ENCODE results near the gene PRKAG1. TPM values are rescaled to one million over a fixed set of nuclear protein-coding genes. Genes with fewer than 3 reads are reported as not detected.

PRKAG1 gene
- total and polyA plus RNA-seq, 10 of the 15 experiments (the other 5 are each of a cell fraction or from before 2014, with no cell fraction given) = 44.5 to 91.6 (median 60.9) TPM

DNA sequence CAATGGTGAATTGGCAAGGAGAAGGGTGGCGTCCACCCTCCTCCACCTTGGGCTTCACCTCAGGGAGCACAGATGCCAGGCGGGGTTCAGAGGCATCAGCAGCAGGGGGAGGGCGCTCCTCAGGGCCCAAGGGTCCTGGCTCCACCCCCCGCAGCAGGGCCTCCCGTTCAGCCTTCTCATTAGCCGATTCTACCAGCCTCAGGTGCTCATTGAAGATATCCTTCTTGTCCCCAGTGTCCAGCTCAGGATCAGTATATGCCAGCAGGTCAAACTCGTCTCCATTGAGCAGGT lies 19.3 kb upstream of the PRKAG1 start:
- TF ChIP-seq TARDBP (IDR thresholded peaks at IDR 0.05; ENCODE audit: borderline replicate concordance) = no peak
- no peak for TF ChIP-seq BCL11A (IDR thresholded peaks at IDR 0.05; ENCODE audit: low read depth, low read length)
- no peak for TF ChIP-seq NFYB (IDR thresholded peaks at IDR 0.05; ENCODE audit: insufficient read depth, low read depth, low read length)
- no peak for TF ChIP-seq ESRRA (IDR thresholded peaks at IDR 0.05; ENCODE audit: low read length)
- TF ChIP-seq BRCA1 (IDR thresholded peaks at IDR 0.05; ENCODE audit: low read depth, low read length) = no peak
- no peak for TF ChIP-seq WRNIP1 (IDR thresholded peaks at IDR 0.05; ENCODE audit: borderline replicate concordance, low read depth, low read length)
- no peak for TF ChIP-seq EED (IDR thresholded peaks at IDR 0.05; ENCODE audit: low read depth)
- no peak for TF ChIP-seq E4F1 (IDR thresholded peaks at IDR 0.05; ENCODE audit: borderline replicate concordance, partially characterized antibody)
- TF ChIP-seq, protein P1, sequence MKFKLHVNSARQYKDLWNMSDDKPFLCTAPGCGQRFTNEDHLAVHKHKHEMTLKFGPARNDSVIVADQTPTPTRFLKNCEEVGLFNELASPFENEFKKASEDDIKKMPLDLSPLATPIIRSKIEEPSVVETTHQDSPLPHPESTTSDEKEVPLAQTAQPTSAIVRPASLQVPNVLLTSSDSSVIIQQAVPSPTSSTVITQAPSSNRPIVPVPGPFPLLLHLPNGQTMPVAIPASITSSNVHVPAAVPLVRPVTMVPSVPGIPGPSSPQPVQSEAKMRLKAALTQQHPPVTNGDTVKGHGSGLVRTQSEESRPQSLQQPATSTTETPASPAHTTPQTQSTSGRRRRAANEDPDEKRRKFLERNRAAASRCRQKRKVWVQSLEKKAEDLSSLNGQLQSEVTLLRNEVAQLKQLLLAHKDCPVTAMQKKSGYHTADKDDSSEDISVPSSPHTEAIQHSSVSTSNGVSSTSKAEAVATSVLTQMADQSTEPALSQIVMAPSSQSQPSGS (IDR thresholded peaks at IDR 0.05; ENCODE audit: low read length) = no peak
- TF ChIP-seq DPF2 (IDR thresholded peaks at IDR 0.05) = no peak
- no peak for TF ChIP-seq NR2F1 (conservative IDR thresholded peaks at IDR 0.05)
- 83% methylated on average over 7 of the region's 7 CpGs for WGBS (ENCODE audit: insufficient coverage, insufficient replicate concordance, low lambda C conversion rate, missing lambda C conversion rate)
- Histone ChIP-seq H2AFZ (ENCODE audit: control insufficient read depth, low read depth, low read length) (no peak overlapping the region), H3K27ac (ENCODE audit: control insufficient read depth, insufficient read depth) (no peak overlapping the region), H3K9me3 (replicated peaks; ENCODE audit: control insufficient read depth, insufficient read depth, low read length) (no peaks in the 10 kb centered on the region), H3K4me2 (ENCODE audit: control insufficient read depth, insufficient read depth) (no peak overlapping the region), H3K27me3 (replicated peaks in 1 of 2; ENCODE audit: control insufficient read depth in 2 of 2, insufficient read depth in 2 of 2, low read length in 1 of 2) (no peaks in the 10 kb centered on the region), H3K9ac (ENCODE audit: control insufficient read depth, insufficient read depth, low read length) (no peak overlapping the region), H4K20me1 (ENCODE audit: control insufficient read depth, insufficient read depth) (no peaks in the 10 kb centered on the region), H3K79me2 (ENCODE audit: control insufficient read depth, insufficient read depth, low read length) (no peaks in the 10 kb centered on the region), H3K36me3 (ENCODE audit: control insufficient read depth in 2 of 2, insufficient read depth in 2 of 2, low read length in 1 of 2) (peaks cover 26 to 67% of the 10 kb centered on the region in 2 experiments), H3K4me3 (no peak overlapping the region), H3K4me1 (ENCODE audit: control insufficient read depth, insufficient read depth, low read length) (no peaks in the 10 kb centered on the region)
- ChIA-PET POLR2A (interaction anchor here (1.5 kb wide), 1 partner anchor 21 kb away, joined by 5 read pairs; no protein-coding TSS in a partner anchor), CTCF (interaction anchor here (0.6 to 1.0 kb wide), 4 partner anchors 11 to 197 kb away, joined by 3 to 4 read pairs (median 3); no protein-coding TSS in a partner anchor), SMC1A (ENCODE audit: uncharacterized antibody, unreplicated experiment) (no interaction called here), RAD21 (ENCODE audit: unreplicated experiment) (interaction anchor here (1.7 kb wide), 1 partner anchor 41 kb away, joined by 6 read pairs; no protein-coding TSS in a partner anchor)
- no peak for DNase-seq (ENCODE audit: low read depth, low spot score)
- BruUV-seq (replicated peaks) = TSS peak; percentile 32
- intact Hi-C loops (cut with micrococcal nuclease; ENCODE audit: unreplicated experiment) (no loop called here), in situ Hi-C loops (cut with MboI) (no loop called here)
- ATAC-seq = no peak
- no peak for FAIRE-seq

All from GM12878 (cell line).